A549 (cell line): ENCODE measurements around the gene RPH3AL.

Source experiments
- CTCF ChIP-seq: fragments of >200 bp; sonication (Bioruptor Twin); formaldehyde crosslinking; IDR thresholded peaks from 3 replicates; pipeline ENCODE4 v1.5.1; 2016
- EP300 ChIP-seq, 2 experiments: fragments of >200 bp; sonication (Bioruptor Twin); formaldehyde crosslinking; IDR thresholded peaks; 2 replicates in 1 of 2; 3 replicates in 1 of 2; pipeline ENCODE4 v1.6.1; 2016 to 2017
- NPAS2 ChIP-seq: fragments of 250-450 bp; sonication (Bioruptor Pico); IDR thresholded peaks from 2 replicates; pipeline ENCODE4 v1.8.0; 2022; ENCODE audit warnings: mild to moderate bottlenecking, moderate library complexity, borderline replicate concordance
- PBX3 ChIP-seq: IDR thresholded peaks from 2 replicates; pipeline ENCODE4 v1.6.1; 2012
- RAD21 ChIP-seq, 2 experiments: fragments of >200 bp in 1 of 2; sonication (Bioruptor Twin) in 1 of 2; formaldehyde crosslinking in 1 of 2; IDR thresholded peaks in 1 of 2; conservative IDR thresholded peaks in 1 of 2; 2 replicates in 1 of 2; 3 replicates in 1 of 2; pipeline ENCODE4 v1.6.1; 2012 to 2018; ENCODE audit warnings: inconsistent platforms in 1 of 2
- RFX5 ChIP-seq: fragments of 450-650 bp; IDR thresholded peaks from 2 replicates; pipeline ENCODE4 v1.7.1; 2014; ENCODE audit warnings: antibody characterized with exemption, mild to moderate bottlenecking, moderate library complexity

DNA sequence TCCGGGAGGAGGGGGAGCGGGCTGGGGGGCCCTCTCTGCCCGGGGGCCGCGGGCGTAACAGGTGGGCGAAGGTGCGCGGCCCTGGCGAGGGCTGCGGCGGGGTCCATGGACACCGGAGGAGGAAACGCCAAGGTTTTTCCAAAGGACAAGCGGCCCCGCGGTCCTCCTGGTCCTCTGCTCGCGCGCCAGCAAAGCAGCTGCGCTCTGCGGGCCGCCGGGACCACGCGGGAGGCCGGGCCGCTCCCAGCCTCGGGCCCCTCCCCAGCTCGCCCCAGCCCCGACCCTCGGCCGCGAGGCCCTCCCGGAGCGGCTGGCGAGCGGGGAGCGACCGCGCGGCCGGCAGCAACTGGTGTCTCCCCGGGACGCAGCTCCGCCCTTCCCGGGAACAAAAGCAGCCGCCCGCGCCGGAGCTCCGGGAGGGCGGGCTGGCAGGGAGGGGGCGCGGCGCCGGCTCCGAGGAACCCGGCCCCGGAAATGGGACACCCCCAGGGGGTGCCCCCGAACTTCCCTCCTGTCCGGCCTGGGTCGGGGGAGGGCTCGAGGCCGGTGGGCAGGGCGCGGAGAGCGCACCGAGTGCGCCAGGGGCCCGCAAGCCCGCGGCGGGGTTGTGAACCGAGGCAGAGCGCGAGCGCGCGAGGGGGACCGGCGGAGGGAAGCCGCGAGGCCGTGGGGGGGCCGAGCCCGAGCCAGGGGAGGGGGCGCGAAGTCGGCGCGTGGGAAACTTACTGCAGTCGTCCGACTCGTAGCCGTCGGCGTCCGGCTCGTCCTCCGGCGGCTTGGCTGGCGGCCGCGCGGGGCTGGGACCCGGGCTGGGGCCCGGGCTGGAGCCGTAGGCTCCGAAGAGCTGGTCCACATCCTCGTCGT lies 172.0 kb downstream of the RPH3AL start:
- TF ChIP-seq RFX5 = no peak
- no peak for TF ChIP-seq CTCF
- no peak for TF ChIP-seq NPAS2 (CRISPR knock-in tag)
- no peak for TF ChIP-seq PBX3
- TF ChIP-seq EP300 (IDR thresholded peaks at IDR 0.05) = no peak
- TF ChIP-seq RAD21 (conservative IDR thresholded peaks at IDR 0.05 in 1 of 2, IDR thresholded peaks at IDR 0.05 in 1 of 2) = no peak
